GM13977 (cell line): Measurements from ENCODE around the gene ZFYVE9.

ENCODE experiments used
- DNase-seq: peaks from one replicate; pipeline ENCODE4 v3.0.0; 2012; ENCODE audit warnings: low spot score
- in situ Hi-C: fragments of 300-500 bp; cut with MboI; formaldehyde crosslinking; loops from one replicate; pipeline ENCODE4 v1.12.0; 2022; ENCODE audit warnings: low sequenced_read_pairs, low pct_unique_long_range_greater_than_20kb, mixed read lengths, inconsistent platforms; ENCODE audit not compliant: unreplicated experiment
- TF ChIP-seq, protein P1 (sequence below): IDR thresholded peaks from 2 replicates; pipeline ENCODE4 v1.5.1; 2012; ENCODE audit warnings: mild to moderate bottlenecking, control low read depth; ENCODE audit not compliant: insufficient read depth; ENCODE audit errors: extremely low read depth, missing control alignments

ZFYVE9 gene

DNA sequence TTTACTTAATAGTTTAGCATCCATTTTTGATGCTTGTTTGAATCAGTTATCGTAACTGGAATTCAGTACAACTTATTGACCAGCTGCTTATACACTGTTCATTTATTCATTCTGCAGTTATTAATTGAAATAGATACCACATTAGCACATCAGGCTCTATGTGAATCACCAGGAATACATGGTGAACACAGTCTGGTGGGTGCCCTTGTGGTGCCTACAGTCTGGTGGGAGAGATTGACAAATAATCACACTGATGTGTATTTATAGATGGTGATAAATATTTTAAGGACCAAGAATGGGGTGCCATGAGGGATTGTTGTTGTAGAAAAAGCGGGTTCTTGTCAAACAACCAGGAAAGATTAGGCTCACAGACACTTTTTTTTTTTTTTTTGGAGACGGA lies 87.6 kb downstream of the ZFYVE9 start:
- DNase-seq: no peak
- in situ Hi-C loops: no loop called here
- TF ChIP-seq, protein P1, sequence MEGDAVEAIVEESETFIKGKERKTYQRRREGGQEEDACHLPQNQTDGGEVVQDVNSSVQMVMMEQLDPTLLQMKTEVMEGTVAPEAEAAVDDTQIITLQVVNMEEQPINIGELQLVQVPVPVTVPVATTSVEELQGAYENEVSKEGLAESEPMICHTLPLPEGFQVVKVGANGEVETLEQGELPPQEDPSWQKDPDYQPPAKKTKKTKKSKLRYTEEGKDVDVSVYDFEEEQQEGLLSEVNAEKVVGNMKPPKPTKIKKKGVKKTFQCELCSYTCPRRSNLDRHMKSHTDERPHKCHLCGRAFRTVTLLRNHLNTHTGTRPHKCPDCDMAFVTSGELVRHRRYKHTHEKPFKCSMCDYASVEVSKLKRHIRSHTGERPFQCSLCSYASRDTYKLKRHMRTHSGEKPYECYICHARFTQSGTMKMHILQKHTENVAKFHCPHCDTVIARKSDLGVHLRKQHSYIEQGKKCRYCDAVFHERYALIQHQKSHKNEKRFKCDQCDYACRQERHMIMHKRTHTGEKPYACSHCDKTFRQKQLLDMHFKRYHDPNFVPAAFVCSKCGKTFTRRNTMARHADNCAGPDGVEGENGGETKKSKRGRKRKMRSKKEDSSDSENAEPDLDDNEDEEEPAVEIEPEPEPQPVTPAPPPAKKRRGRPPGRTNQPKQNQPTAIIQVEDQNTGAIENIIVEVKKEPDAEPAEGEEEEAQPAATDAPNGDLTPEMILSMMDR: no peak

DNA sequence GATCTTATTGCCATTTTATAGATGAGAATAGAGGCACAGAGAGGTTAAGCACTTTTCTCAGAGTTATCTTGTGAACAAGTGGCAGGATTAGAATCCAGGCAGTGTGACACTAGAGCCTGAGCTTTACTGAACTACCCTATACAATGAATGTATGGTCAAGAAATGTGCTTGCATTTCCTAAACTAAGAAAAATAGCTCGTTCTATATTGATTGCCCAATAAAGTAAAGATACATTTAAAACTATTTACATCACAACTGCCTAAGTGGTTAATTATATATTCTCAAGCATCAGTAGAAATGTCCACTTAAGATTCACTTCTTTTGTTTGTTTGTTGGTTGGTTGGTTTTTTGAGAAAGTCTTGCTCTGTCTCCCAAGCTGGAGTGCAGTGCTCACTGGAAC lies 91.6 kb downstream of the ZFYVE9 start:
- in situ Hi-C loops: no loop called here
- DNase-seq: no peak
- TF ChIP-seq, protein P1: no peak

DNA sequence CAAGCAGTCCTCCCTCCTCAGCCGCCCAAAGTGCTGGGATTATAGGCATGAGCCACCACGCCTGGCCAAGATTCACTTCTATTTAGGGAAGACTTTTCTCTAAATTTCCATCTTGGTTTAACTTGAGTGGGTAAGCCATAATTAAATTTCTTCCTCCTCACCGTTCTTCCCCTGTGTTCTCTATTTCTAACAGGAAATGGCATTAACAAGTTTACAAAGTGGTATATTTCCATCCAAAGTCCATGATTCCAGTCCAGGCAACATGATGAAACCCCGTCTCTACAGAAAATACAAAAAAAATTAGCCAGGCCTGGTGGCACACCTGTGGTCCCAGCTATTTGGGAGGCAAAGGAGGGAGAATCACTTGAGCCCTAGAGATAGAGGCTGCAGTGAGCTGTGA lies 92.1 kb downstream of the ZFYVE9 start:
- no peak for DNase-seq
- TF ChIP-seq, protein P1: no peak
- in situ Hi-C loops: no loop called here

DNA sequence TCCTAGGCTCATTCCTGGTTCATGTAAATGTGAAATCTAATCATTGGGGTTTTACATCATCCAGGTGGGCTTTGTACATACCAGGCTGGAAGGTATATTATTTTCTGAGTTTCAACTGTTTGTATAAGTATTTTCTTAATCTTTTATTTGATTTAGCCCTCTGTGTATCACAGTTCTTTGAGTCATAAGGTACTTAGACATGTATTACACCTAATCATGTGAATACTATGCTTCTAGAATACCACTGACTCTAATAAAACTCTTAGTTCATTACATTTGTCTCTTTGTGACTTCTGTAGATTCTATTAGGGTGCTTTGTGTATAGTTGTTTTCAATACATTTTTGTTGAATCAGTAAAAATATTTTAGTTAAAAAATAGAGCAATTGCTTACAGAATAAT lies 92.8 kb downstream of the ZFYVE9 start:
- in situ Hi-C loops: no loop called here
- TF ChIP-seq, protein P1: no peak
- no peak for DNase-seq

DNA sequence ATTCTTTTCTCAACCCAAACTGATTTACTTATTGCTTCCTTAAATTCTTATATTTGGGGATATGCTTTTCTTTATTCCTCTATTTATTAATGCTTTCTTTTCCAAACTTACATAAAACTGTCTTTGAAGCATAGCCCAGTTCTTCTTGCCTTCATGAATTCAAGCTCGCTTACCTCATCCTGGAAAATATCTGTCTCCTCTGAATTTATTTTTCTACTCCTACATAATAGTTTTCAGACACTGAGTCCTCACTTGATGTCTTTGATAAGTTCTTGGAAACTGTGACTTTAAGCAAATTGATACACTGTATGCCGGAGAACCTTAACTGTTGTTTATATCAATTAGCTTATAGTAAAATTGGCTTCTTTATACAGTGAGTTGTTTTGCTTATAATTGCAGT lies 93.8 kb downstream of the ZFYVE9 start:
- in situ Hi-C loops: no loop called here
- TF ChIP-seq, protein P1: no peak
- DNase-seq: no peak

DNA sequence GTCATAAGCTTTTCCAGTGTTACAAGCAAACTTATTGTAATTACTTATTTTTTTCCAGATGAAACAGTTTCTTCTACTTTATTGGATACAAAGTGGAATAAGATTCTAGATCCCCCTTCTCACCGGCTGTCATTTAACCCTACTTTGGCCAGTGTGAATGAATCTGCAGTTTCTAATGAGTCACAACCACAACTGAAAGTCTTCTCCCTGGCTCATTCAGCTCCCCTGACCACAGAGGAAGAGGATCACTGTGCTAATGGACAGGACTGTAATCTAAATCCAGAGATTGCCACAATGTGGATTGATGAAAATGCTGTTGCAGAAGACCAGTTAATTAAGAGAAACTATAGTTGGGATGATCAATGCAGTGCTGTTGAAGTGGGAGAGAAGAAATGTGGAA lies 95.5 kb downstream of the ZFYVE9 start:
- TF ChIP-seq, protein P1: no peak
- DNase-seq: no peak
- in situ Hi-C loops: no loop called here

DNA sequence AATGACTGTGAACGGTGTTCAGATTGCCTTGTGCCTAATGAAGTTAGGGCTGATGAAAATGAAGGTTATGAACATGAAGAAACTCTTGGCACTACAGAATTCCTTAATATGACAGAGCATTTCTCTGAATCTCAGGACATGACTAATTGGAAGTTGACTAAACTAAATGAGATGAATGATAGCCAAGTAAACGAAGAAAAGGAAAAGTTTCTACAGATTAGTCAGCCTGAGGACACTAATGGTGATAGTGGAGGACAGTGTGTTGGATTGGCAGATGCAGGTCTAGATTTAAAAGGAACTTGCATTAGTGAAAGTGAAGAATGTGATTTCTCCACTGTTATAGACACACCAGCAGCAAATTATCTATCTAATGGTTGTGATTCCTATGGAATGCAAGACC lies 96.6 kb downstream of the ZFYVE9 start:
- DNase-seq: no peak
- in situ Hi-C loops: no loop called here
- TF ChIP-seq, protein P1: no peak
